ENCODE data around the gene MISP3. TPM values are rescaled to one million over a fixed set of nuclear protein-coding genes. Genes with fewer than 3 reads are reported as not detected.
A peak's percentile ranks its signal among the peaks of the same experiment; 100 is the strongest.
"Not testable (repeated sequence)": the region's sequence is repeated elsewhere in the genome, so short reads cannot be mapped to it uniquely, and the experiment has no call there.

Gene MISP3
- total RNA-seq (2022) = 5.2 TPM in 2 replicates
- Bru-seq, nascent RNA = percentile 41 among the genes with signal in this experiment
- BruChase-seq, experiment 1, labeled RNA remaining after a 2-hour chase = percentile 54 among the genes with signal in this experiment
- BruChase-seq, experiment 2, labeled RNA remaining after a 6-hour chase = percentile 48 among the genes with signal in this experiment
- long read RNA-seq, transcript MISP3-204 (1 exons, 2,187 nt) = major isoform, 8 of 13 reads
- long read RNA-seq, partial matches to known transcripts = 3 of 13 reads
- long read RNA-seq, other reads (novel, unspliced or antisense) = 0 of 13 reads

DNA sequence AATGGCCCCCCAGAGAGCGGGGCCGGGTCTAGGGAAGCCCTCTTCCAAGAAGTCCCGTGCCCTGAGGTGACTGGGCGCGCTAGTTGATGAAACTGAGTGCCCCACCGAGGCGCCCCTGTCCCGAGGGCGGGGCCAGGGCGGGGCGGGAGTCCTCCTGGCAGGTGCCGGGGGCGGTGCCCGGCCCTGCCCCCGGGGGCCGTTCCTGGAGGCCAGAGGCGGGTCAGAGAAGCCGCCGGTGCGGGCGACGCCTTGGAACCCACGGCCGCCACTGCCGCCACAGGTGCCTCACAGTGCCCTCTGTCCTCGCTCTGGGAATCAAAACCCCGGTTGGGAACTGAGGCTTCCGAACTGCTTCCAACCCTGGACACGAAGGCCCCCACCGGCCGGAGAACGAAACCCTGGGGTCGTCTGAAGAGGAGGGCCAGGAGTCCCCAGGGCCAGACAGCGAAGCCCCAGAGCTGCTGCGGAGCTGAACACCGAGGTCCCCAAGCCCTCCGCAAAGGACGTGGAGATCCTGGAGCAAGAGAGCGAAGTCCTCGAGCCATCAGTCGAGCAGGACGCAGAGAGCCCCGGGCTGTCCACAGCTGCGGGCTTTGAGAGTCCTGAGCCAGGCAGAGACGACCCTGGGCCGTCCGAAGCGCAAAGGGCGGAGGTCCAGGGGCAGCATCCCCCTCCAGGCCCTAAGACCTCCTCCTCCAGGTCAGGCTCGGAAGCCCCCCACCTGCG lies at the start of gene MISP3:
Gene MISP3, plus strand, starts transcription at position 252 of the 726 bp plus-strand sequence. CDS start 524 bp downstream, outside the sequence.
- intact Hi-C loops (cut with micrococcal nuclease; ENCODE audit: unreplicated experiment) = loop anchor here (5.0 to 10.0 kb wide), 2 partner anchors 65 to 98 kb away; partner anchors contain the start of gene ASF1B
- peak; percentile 55 to 73 for DNase-seq
- CTCF ChIA-PET = interaction anchor here (0.5 to 1.9 kb wide), 9 partner anchors 9 to 192 kb away, joined by 3 to 8 read pairs (median 3); partner anchors contain the start of genes ASF1B, DCAF15, IL27RA and PALM3
- H3K27me3 Mint-ChIP-seq (ENCODE audit: insufficient read depth, unreplicated experiment) = no peaks in the 10 kb centered on the region
- no peaks in the 10 kb centered on the region for H3K9me3 Mint-ChIP-seq (ENCODE audit: unreplicated experiment)
- Histone ChIP-seq H3K36me3 (ENCODE audit: control insufficient read depth, insufficient read depth, low read length) (no peaks in the 10 kb centered on the region), H3K27me3 (replicated peaks; ENCODE audit: control insufficient read depth, insufficient read depth, low read length) (no peaks in the 10 kb centered on the region), H3K9me3 (no peaks in the 10 kb centered on the region), H3K4me1 (no peaks in the 10 kb centered on the region), H3K4me3 (ENCODE audit: low read depth, low read length) (peak within 1 kb of the TSS; percentile 84)
- POLR2A ChIA-PET = interaction anchor here (0.5 kb wide), 1 partner anchor 161 kb away, joined by 3 read pairs; no protein-coding TSS in a partner anchor
- no peaks in the 10 kb centered on the region for H3K4me1 Mint-ChIP-seq (ENCODE audit: low read depth, unreplicated experiment)
- H3K36me3 Mint-ChIP-seq (ENCODE audit: insufficient read depth, unreplicated experiment) = peaks cover 12% of the 10 kb centered on the region
- TF ChIP-seq, protein P1, sequence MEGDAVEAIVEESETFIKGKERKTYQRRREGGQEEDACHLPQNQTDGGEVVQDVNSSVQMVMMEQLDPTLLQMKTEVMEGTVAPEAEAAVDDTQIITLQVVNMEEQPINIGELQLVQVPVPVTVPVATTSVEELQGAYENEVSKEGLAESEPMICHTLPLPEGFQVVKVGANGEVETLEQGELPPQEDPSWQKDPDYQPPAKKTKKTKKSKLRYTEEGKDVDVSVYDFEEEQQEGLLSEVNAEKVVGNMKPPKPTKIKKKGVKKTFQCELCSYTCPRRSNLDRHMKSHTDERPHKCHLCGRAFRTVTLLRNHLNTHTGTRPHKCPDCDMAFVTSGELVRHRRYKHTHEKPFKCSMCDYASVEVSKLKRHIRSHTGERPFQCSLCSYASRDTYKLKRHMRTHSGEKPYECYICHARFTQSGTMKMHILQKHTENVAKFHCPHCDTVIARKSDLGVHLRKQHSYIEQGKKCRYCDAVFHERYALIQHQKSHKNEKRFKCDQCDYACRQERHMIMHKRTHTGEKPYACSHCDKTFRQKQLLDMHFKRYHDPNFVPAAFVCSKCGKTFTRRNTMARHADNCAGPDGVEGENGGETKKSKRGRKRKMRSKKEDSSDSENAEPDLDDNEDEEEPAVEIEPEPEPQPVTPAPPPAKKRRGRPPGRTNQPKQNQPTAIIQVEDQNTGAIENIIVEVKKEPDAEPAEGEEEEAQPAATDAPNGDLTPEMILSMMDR (IDR thresholded peaks at IDR 0.05; ENCODE audit: insufficient read depth in 1 of 2, low read depth in 1 of 2, low read length in 1 of 2, severe bottlenecking in 1 of 2, unreplicated experiment in 1 of 2) = no peak
- peak within 1 kb of the TSS; percentile 100 for H3K4me3 Mint-ChIP-seq (ENCODE audit: unreplicated experiment)
- peak within 1 kb of the TSS; percentile 97 for H3K27ac Mint-ChIP-seq (ENCODE audit: unreplicated experiment)
- TSS peak; percentile 62 for BruUV-seq (replicated peaks)

DNA sequence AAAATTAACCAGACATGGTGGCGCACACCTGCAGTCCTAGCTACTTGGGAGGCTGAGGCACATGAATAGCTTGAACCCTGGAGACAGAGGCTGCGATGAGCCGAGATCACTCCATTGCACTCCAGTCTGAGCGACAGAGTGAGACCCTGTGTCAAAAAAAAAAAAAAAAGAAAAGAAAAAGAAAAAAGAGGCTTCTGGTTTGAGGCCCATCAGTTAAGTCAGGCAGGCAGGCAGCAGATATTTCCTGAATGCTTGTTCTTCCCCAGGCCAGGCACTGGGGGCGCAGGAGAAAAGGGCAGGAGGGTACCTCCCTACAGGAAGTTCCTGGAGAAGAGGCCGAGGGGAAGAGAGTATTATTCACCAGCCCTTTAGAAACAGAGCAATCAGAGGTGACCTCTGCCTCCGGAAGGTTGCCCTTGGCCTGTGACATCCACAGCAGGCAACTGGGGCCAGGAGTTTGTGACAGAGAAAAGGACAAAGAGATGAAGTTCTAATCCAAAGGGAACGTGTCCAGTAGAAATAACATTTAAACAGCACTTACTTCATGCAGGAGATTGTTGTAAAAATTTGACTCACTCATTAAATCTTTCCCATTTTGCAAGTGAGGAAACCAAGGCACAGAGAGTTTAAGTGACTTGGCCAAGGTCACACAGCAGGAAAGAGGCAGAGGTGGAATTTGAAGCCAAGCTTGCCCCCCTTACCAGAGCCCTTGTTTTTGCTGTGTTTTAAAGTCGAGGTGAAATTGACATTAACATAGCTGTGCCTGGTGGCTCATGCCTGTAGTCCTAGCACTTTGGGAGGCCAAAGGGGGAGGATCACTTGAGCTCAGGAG lies 49.0 kb upstream of the MISP3 start:
- intact Hi-C loops (cut with micrococcal nuclease; ENCODE audit: unreplicated experiment) = no loop called here
- Histone ChIP-seq H3K9me3 (no peaks in the 10 kb centered on the region), H3K4me3 (ENCODE audit: low read depth, low read length) (no peak overlapping the region), H3K27me3 (replicated peaks; ENCODE audit: control insufficient read depth, insufficient read depth, low read length) (no peaks in the 10 kb centered on the region), H3K36me3 (ENCODE audit: control insufficient read depth, insufficient read depth, low read length) (no peaks in the 10 kb centered on the region), H3K4me1 (no peaks in the 10 kb centered on the region)
- H3K4me3 Mint-ChIP-seq (ENCODE audit: unreplicated experiment) = no peak overlapping the region
- H3K27me3 Mint-ChIP-seq (ENCODE audit: insufficient read depth, unreplicated experiment) = no peaks in the 10 kb centered on the region
- DNase-seq = peak; percentile 65 to 68
- ChIA-PET CTCF (interaction anchor here (0.7 kb wide), 1 partner anchor 35 kb away, joined by 4 read pairs; no protein-coding TSS in a partner anchor), POLR2A (no interaction called here)
- peaks cover 6% of the 10 kb centered on the region for H3K4me1 Mint-ChIP-seq (ENCODE audit: low read depth, unreplicated experiment)
- no TSS peak for BruUV-seq (replicated peaks)
- H3K27ac Mint-ChIP-seq (ENCODE audit: unreplicated experiment) = peak overlapping the region; percentile 80
- TF ChIP-seq, protein P1 (IDR thresholded peaks at IDR 0.05; ENCODE audit: insufficient read depth in 1 of 2, low read depth in 1 of 2, low read length in 1 of 2, severe bottlenecking in 1 of 2, unreplicated experiment in 1 of 2) = peak; percentile 55 to 64
- H3K9me3 Mint-ChIP-seq (ENCODE audit: unreplicated experiment) = no peaks in the 10 kb centered on the region
- H3K36me3 Mint-ChIP-seq (ENCODE audit: insufficient read depth, unreplicated experiment) = no peaks in the 10 kb centered on the region

DNA sequence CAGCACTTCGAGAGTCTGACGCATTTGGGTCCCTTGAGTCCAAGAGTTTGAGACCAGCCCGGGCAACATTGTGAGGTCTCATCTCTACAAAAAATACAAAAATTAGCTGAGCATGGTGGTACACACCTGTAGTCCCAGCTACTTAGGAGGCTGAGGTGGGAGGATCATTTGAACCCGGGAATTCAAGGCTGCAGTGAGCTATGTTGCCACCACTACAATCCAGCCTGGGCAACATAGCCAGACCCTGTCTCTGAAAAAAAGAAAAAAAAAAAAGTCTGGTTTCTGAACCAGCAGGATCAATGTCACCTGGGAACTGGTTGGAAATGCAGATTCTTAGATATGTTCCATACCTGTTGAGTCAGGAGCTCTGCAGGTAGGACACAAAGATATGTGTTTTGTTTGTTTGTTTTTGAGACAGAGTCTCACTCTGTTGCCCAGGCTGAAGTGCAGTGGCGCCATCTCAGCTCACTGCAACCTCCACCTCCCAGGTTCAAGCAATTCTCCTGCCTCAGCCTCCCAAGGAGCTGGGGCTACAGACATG lies 45.9 kb upstream of the MISP3 start:
- H3K4me1 ChIP-seq; H3K9me3 Mint-ChIP-seq (ENCODE audit: unreplicated experiment); H3K4me1 Mint-ChIP-seq (ENCODE audit: low read depth, unreplicated experiment); intact Hi-C loops (cut with micrococcal nuclease; ENCODE audit: unreplicated experiment); BruUV-seq (replicated peaks); POLR2A ChIA-PET; H3K36me3 ChIP-seq (ENCODE audit: control insufficient read depth, insufficient read depth, low read length); H3K4me3 ChIP-seq (ENCODE audit: low read depth, low read length); H3K9me3 ChIP-seq; H3K36me3 Mint-ChIP-seq (ENCODE audit: insufficient read depth, unreplicated experiment); H3K27me3 Mint-ChIP-seq (ENCODE audit: insufficient read depth, unreplicated experiment); H3K27me3 ChIP-seq (replicated peaks; ENCODE audit: control insufficient read depth, insufficient read depth, low read length); CTCF ChIA-PET; DNase-seq; H3K27ac Mint-ChIP-seq (ENCODE audit: unreplicated experiment); H3K4me3 Mint-ChIP-seq (ENCODE audit: unreplicated experiment): not testable (repeated sequence)
